ENCODE results near the gene ADPRHL1. TPM values are rescaled to one million over a fixed set of nuclear protein-coding genes. Genes with fewer than 3 reads are reported as not detected.

ADPRHL1 gene
- total RNA-seq, 1 experiment from 2014 or later: 1.5 TPM

- ChIA-PET POLR2A (interaction anchor here (0.6 kb wide), 1 partner anchor 37 kb away, joined by 3 read pairs; no protein-coding TSS in a partner anchor), CTCF (interaction anchor here (0.6 to 1.9 kb wide), 2 partner anchors 14 to 20 kb away, joined by 3 to 7 read pairs; no protein-coding TSS in a partner anchor)
- H3K36me3 Mint-ChIP-seq: peaks cover 53% of the 10 kb centered on the region
- H3K4me3 Mint-ChIP-seq: no peak overlapping the region
- no peak for ATAC-seq
- H3K27me3 Mint-ChIP-seq (ENCODE audit: low read depth): no peaks in the 10 kb centered on the region
- H3K4me1 Mint-ChIP-seq: peaks cover 15% of the 10 kb centered on the region
- no peaks in the 10 kb centered on the region for H3K9me3 Mint-ChIP-seq
- H3K27ac Mint-ChIP-seq: no peak overlapping the region
- TF ChIP-seq, protein P1, sequence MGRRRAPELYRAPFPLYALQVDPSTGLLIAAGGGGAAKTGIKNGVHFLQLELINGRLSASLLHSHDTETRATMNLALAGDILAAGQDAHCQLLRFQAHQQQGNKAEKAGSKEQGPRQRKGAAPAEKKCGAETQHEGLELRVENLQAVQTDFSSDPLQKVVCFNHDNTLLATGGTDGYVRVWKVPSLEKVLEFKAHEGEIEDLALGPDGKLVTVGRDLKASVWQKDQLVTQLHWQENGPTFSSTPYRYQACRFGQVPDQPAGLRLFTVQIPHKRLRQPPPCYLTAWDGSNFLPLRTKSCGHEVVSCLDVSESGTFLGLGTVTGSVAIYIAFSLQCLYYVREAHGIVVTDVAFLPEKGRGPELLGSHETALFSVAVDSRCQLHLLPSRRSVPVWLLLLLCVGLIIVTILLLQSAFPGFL (CRISPR knock-in tag; IDR thresholded peaks at IDR 0.05; ENCODE audit: borderline replicate concordance): no peak
- TF ChIP-seq NR1H2 (CRISPR knock-in tag; IDR thresholded peaks at IDR 0.05): no peak
- TF ChIP-seq, protein P2, sequence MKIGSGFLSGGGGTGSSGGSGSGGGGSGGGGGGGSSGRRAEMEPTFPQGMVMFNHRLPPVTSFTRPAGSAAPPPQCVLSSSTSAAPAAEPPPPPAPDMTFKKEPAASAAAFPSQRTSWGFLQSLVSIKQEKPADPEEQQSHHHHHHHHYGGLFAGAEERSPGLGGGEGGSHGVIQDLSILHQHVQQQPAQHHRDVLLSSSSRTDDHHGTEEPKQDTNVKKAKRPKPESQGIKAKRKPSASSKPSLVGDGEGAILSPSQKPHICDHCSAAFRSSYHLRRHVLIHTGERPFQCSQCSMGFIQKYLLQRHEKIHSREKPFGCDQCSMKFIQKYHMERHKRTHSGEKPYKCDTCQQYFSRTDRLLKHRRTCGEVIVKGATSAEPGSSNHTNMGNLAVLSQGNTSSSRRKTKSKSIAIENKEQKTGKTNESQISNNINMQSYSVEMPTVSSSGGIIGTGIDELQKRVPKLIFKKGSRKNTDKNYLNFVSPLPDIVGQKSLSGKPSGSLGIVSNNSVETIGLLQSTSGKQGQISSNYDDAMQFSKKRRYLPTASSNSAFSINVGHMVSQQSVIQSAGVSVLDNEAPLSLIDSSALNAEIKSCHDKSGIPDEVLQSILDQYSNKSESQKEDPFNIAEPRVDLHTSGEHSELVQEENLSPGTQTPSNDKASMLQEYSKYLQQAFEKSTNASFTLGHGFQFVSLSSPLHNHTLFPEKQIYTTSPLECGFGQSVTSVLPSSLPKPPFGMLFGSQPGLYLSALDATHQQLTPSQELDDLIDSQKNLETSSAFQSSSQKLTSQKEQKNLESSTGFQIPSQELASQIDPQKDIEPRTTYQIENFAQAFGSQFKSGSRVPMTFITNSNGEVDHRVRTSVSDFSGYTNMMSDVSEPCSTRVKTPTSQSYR (CRISPR knock-in tag; IDR thresholded peaks at IDR 0.05): no peak
- TF ChIP-seq NFATC4 (CRISPR knock-in tag; IDR thresholded peaks at IDR 0.05): no peak
- TF ChIP-seq, protein P3, sequence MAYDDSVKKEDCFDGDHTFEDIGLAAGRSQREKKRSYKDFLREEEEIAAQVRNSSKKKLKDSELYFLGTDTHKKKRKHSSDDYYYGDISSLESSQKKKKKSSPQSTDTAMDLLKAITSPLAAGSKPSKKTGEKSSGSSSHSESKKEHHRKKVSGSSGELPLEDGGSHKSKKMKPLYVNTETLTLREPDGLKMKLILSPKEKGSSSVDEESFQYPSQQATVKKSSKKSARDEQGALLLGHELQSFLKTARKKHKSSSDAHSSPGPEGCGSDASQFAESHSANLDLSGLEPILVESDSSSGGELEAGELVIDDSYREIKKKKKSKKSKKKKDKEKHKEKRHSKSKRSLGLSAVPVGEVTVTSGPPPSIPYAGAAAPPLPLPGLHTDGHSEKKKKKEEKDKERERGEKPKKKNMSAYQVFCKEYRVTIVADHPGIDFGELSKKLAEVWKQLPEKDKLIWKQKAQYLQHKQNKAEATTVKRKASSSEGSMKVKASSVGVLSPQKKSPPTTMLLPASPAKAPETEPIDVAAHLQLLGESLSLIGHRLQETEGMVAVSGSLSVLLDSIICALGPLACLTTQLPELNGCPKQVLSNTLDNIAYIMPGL (CRISPR knock-in tag; IDR thresholded peaks at IDR 0.05): no peak
- TF ChIP-seq ZNF232 (CRISPR knock-in tag; IDR thresholded peaks at IDR 0.05): no peak
- TF ChIP-seq NR3C1 (CRISPR knock-in tag; conservative IDR thresholded peaks at IDR 0.05; ENCODE audit: low read depth): no peak
- no peak for TF ChIP-seq ZNF263 (CRISPR knock-in tag; IDR thresholded peaks at IDR 0.05; ENCODE audit: low read depth)
- TF ChIP-seq, protein P4, sequence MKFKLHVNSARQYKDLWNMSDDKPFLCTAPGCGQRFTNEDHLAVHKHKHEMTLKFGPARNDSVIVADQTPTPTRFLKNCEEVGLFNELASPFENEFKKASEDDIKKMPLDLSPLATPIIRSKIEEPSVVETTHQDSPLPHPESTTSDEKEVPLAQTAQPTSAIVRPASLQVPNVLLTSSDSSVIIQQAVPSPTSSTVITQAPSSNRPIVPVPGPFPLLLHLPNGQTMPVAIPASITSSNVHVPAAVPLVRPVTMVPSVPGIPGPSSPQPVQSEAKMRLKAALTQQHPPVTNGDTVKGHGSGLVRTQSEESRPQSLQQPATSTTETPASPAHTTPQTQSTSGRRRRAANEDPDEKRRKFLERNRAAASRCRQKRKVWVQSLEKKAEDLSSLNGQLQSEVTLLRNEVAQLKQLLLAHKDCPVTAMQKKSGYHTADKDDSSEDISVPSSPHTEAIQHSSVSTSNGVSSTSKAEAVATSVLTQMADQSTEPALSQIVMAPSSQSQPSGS (CRISPR knock-in tag; IDR thresholded peaks at IDR 0.05; ENCODE audit: borderline replicate concordance, low read depth): no peak
- TF ChIP-seq, protein P5, sequence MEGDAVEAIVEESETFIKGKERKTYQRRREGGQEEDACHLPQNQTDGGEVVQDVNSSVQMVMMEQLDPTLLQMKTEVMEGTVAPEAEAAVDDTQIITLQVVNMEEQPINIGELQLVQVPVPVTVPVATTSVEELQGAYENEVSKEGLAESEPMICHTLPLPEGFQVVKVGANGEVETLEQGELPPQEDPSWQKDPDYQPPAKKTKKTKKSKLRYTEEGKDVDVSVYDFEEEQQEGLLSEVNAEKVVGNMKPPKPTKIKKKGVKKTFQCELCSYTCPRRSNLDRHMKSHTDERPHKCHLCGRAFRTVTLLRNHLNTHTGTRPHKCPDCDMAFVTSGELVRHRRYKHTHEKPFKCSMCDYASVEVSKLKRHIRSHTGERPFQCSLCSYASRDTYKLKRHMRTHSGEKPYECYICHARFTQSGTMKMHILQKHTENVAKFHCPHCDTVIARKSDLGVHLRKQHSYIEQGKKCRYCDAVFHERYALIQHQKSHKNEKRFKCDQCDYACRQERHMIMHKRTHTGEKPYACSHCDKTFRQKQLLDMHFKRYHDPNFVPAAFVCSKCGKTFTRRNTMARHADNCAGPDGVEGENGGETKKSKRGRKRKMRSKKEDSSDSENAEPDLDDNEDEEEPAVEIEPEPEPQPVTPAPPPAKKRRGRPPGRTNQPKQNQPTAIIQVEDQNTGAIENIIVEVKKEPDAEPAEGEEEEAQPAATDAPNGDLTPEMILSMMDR (IDR thresholded peaks at IDR 0.05): no peak
- no peak for TF ChIP-seq RORB (CRISPR knock-in tag; IDR thresholded peaks at IDR 0.05)
- TF ChIP-seq, protein P6, sequence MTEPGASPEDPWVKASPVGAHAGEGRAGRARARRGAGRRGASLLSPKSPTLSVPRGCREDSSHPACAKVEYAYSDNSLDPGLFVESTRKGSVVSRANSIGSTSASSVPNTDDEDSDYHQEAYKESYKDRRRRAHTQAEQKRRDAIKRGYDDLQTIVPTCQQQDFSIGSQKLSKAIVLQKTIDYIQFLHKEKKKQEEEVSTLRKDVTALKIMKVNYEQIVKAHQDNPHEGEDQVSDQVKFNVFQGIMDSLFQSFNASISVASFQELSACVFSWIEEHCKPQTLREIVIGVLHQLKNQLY (CRISPR knock-in tag; IDR thresholded peaks at IDR 0.05): no peak
- TF ChIP-seq SMAD3 (CRISPR knock-in tag; IDR thresholded peaks at IDR 0.05; ENCODE audit: borderline replicate concordance): no peak
- TF ChIP-seq ZNF671 (CRISPR knock-in tag; IDR thresholded peaks at IDR 0.05): no peak
- no peak for DNase-seq (ENCODE audit: low spot score)
Observed at GRCh38 chr13:113465300-113465699, 12.0 kb upstream of the ADPRHL1 start.

- peaks cover 54% of the 10 kb centered on the region for H3K36me3 Mint-ChIP-seq
- TF ChIP-seq, protein P4 (CRISPR knock-in tag; IDR thresholded peaks at IDR 0.05; ENCODE audit: borderline replicate concordance, low read depth): no peak
- TF ChIP-seq IRF1 (CRISPR knock-in tag; IDR thresholded peaks at IDR 0.05) (no peak), ZNF671 (CRISPR knock-in tag; IDR thresholded peaks at IDR 0.05) (no peak), ELF4 (CRISPR knock-in tag; IDR thresholded peaks at IDR 0.05; ENCODE audit: low read depth) (no peak)
- TF ChIP-seq, protein P2 (CRISPR knock-in tag; IDR thresholded peaks at IDR 0.05): no peak
- TF ChIP-seq, protein P6 (CRISPR knock-in tag; IDR thresholded peaks at IDR 0.05): no peak
Observed at GRCh38 chr13:113464476-113464875, 11.2 kb upstream of the ADPRHL1 start.

More at GRCh38 chr13:113464476-113464875, 11.2 kb upstream of the ADPRHL1 start:
- ChIA-PET CTCF (no interaction called here), POLR2A (no interaction called here)
- H3K9me3 Mint-ChIP-seq: no peaks in the 10 kb centered on the region
- DNase-seq (ENCODE audit: low spot score) (no peak), ATAC-seq (no peak)
- peaks cover 15% of the 10 kb centered on the region for H3K4me1 Mint-ChIP-seq
- no peak overlapping the region for H3K27ac Mint-ChIP-seq
- H3K27me3 Mint-ChIP-seq (ENCODE audit: low read depth): no peaks in the 10 kb centered on the region
- no peak overlapping the region for H3K4me3 Mint-ChIP-seq
